ENCODE results near the gene ATAD3B. TPM values are rescaled to one million over a fixed set of nuclear protein-coding genes. Genes with fewer than 3 reads are reported as not detected.

The ATAD3B gene
- total and polyA plus RNA-seq, 2 of the 13 experiments (the other 11 are each of a cell fraction or from before 2014, with no cell fraction given): 9.6 to 31.1 TPM

DNA sequence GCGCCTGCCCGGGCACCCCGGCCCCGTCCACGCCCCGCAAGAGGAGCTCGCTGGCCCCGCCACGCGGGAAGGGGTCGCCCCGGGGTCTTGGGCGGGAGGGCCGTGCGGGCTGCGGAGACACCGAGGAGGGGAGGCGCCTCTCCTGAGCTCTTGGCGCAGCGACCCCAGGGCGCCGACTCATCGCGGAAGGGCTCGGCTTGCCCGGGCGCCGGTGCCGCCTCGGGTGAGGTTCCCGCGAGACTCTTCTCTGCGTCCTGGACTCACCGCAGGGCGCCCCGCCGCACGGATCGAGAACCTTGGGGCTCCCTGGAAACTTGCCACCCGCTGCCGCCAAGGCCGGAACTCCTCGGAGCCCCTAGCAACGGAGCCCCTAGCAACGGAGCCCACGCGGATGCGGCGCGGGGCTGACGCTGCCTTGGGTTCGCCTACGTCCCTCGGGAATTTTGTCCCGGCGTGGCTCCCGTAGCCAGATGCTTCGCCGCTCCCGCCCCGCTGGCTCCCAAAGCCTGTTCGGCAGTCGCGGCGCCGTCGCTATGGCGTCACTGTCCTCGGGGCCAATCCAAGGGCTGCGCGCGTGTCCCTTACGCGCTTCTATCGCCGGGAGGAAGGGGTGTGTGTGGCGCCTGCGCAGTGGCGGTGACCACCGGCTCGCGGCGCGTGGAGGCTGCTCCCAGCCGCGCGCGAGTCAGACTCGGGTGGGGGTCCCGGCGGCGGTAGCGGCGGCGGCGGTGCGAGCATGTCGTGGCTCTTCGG, 40.1 kb downstream of the ATAD3B start, which contains the start of gene ATAD3A (continued):
- TF ChIP-seq ZNF713 (CRISPR knock-in tag; IDR thresholded peaks at IDR 0.05): peak; percentile 77; the same call in 1 of the 2 replicates
- peak; percentile 95 for TF ChIP-seq ZGPAT (CRISPR knock-in tag; IDR thresholded peaks at IDR 0.05)
- peak; percentile 91 for TF ChIP-seq NFYC (CRISPR knock-in tag; IDR thresholded peaks at IDR 0.05)
- peak; percentile 91 for TF ChIP-seq ZSCAN31 (CRISPR knock-in tag; IDR thresholded peaks at IDR 0.05; ENCODE audit: low read depth)
- 0 out of 2 replicates have a peak, but pooled peaks have one; percentile 27 for TF ChIP-seq KLF13 (CRISPR knock-in tag; IDR thresholded peaks at IDR 0.05)
- TF ChIP-seq, protein P1, sequence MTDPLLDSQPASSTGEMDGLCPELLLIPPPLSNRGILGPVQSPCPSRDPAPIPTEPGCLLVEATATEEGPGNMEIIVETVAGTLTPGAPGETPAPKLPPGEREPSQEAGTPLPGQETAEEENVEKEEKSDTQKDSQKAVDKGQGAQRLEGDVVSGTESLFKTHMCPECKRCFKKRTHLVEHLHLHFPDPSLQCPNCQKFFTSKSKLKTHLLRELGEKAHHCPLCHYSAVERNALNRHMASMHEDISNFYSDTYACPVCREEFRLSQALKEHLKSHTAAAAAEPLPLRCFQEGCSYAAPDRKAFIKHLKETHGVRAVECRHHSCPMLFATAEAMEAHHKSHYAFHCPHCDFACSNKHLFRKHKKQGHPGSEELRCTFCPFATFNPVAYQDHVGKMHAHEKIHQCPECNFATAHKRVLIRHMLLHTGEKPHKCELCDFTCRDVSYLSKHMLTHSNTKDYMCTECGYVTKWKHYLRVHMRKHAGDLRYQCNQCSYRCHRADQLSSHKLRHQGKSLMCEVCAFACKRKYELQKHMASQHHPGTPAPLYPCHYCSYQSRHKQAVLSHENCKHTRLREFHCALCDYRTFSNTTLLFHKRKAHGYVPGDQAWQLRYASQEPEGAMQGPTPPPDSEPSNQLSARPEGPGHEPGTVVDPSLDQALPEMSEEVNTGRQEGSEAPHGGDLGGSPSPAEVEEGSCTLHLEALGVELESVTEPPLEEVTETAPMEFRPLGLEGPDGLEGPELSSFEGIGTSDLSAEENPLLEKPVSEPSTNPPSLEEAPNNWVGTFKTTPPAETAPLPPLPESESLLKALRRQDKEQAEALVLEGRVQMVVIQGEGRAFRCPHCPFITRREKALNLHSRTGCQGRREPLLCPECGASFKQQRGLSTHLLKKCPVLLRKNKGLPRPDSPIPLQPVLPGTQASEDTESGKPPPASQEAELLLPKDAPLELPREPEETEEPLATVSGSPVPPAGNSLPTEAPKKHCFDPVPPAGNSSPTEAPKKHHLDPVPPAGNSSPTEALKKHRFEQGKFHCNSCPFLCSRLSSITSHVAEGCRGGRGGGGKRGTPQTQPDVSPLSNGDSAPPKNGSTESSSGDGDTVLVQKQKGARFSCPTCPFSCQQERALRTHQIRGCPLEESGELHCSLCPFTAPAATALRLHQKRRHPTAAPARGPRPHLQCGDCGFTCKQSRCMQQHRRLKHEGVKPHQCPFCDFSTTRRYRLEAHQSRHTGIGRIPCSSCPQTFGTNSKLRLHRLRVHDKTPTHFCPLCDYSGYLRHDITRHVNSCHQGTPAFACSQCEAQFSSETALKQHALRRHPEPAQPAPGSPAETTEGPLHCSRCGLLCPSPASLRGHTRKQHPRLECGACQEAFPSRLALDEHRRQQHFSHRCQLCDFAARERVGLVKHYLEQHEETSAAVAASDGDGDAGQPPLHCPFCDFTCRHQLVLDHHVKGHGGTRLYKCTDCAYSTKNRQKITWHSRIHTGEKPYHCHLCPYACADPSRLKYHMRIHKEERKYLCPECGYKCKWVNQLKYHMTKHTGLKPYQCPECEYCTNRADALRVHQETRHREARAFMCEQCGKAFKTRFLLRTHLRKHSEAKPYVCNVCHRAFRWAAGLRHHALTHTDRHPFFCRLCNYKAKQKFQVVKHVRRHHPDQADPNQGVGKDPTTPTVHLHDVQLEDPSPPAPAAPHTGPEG (CRISPR knock-in tag; IDR thresholded peaks at IDR 0.05): peak; percentile 63; the same call in 1 of the 2 replicates
- peak; percentile 31 for TF ChIP-seq PTBP1 (IDR thresholded peaks at IDR 0.05; ENCODE audit: low read depth, low read length, poor library complexity, severe bottlenecking)
- TF ChIP-seq ZNF772 (CRISPR knock-in tag; IDR thresholded peaks at IDR 0.05): peak; percentile 91
- peak; percentile 63 for TF ChIP-seq DR1 (CRISPR knock-in tag; IDR thresholded peaks at IDR 0.05)
- peak; percentile 60 for TF ChIP-seq ZFX (CRISPR knock-in tag; IDR thresholded peaks at IDR 0.05; ENCODE audit: low read depth)
- 0 out of 2 replicates have a peak, but pooled peaks have one; percentile 26 for TF ChIP-seq CCDC6 (CRISPR knock-in tag; IDR thresholded peaks at IDR 0.05)
- peak; percentile 84 for TF ChIP-seq UBTF (CRISPR knock-in tag; IDR thresholded peaks at IDR 0.05)
- peak; percentile 94 for TF ChIP-seq NFYB (CRISPR knock-in tag; IDR thresholded peaks at IDR 0.05)
- TF ChIP-seq, protein P2, sequence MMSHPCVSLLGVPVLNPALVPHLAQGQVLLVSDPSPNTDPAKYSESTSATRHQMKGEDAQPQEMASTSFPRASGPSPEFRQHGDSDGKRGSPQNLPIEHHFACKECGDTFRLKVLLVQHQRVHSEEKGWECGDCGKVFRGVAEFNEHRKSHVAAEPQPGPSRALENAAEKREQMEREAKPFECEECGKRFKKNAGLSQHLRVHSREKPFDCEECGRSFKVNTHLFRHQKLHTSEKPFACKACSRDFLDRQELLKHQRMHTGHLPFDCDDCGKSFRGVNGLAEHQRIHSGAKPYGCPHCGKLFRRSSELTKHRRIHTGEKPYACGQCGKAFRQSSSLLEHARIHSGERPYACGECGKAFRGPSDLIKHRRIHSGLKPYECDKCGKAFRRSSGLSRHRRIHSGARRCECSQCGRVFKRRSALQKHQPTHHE (CRISPR knock-in tag; IDR thresholded peaks at IDR 0.05; ENCODE audit: borderline replicate concordance): peak; percentile 51; the same call in 1 of the 2 replicates
- TF ChIP-seq BATF2 (CRISPR knock-in tag; IDR thresholded peaks at IDR 0.05): no peak
